NK-92 (cell line): ENCODE data around the gene AGAP5.

Experiments
- DNase-seq: peaks from one replicate; lab custom pipeline; 2025; ENCODE audit not compliant: unreplicated experiment; lab: John Stamatoyannopoulos, UW

The AGAP5 gene

DNA sequence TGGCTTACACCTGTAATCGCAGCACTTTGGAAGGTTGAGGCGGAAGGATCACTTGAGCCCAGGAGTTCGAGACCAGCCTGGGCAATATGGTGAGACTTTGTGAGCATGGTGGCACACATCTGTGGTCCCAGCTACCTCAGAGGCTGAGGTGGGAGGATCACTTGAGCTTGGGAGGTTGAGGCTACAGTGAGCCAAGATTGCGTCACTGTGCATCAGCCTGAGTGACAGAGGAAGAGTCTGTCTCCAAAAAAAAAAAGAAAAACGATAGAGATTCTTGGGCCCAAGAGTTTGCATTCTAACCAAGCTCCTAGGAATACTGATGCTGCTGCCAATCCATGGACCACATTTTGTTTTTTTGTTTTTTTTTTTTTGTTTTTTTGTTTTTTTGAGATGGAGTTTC lies 68.7 kb downstream of the AGAP5 start:
- no peak for DNase-seq

DNA sequence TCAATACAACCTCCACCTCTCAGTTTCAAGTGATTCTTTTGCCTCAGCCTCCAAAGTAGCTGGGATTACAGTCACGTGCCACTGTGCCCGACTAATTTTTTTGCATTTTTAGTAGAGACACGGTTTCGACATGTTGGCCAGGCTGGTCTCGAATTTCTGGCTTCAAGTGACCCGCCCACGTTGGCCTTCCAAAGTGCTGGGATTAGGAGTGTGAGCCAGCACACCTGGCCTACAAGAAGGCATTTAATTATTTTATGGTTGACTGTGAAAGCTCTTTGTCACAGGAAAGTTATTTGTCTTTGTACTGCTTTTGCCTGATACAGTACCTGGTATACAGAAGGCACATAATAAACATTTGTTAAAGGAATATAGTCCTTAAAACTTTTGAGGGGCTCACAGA lies 69.5 kb downstream of the AGAP5 start:
- DNase-seq = no peak

- no peak for DNase-seq
These were observed 70.6 kb downstream of the AGAP5 start for GRCh38 chr10:73627300-73627699.

GRCh38 chr10:73625884-73626752 lies 71.8 kb downstream of the AGAP5 start:
- DNase-seq = peak; percentile 71

GRCh38 chr10:73625004-73625883 lies 72.7 kb downstream of the AGAP5 start:
- DNase-seq = no peak
